ENCODE data around the gene PARN. TPM values are rescaled to one million over a fixed set of nuclear protein-coding genes. Genes with fewer than 3 reads are reported as not detected.
"Not testable (repeated sequence)": the region's sequence is repeated elsewhere in the genome, so short reads cannot be mapped to it uniquely, and the experiment has no call there.

The PARN gene
- total RNA-seq, 1 experiment from 2014 or later, result 42.5 TPM

- ChIA-PET RAD21 (ENCODE audit: low non-redundant PET in 1 of 2, low total read pairs in 2 of 2, uncharacterized antibody in 2 of 2, unreplicated experiment in 2 of 2) (no interaction called here), POLR2A (no interaction called here), CTCF (no interaction called here)
- H4K20me1 ChIP-seq (ENCODE audit: insufficient read depth), result no peaks in the 10 kb centered on the region
- ATAC-seq (peak; percentile 88), DNase-seq (ENCODE audit: low read depth, low spot score) (no peak)
- peak overlapping the region; percentile 45 for H2AFZ ChIP-seq (ENCODE audit: low read depth, low read length, poor library complexity, severe bottlenecking)
- no peak overlapping the region for H3K4me2 ChIP-seq (ENCODE audit: low read length)
- no peaks in the 10 kb centered on the region for H3K36me3 ChIP-seq (ENCODE audit: control insufficient read depth in 1 of 2, insufficient read depth in 2 of 2, low read length in 2 of 2)
- no peaks in the 10 kb centered on the region for H3K27me3 ChIP-seq (ENCODE audit: insufficient read depth, low read length)
- H3K4me3 ChIP-seq (replicated peaks in 1 of 2; ENCODE audit: low read depth in 1 of 2, low read length in 2 of 2), result no peak overlapping the region
- peaks cover 27 to 49% of the 10 kb centered on the region in 2 experiments for H3K4me1 ChIP-seq (ENCODE audit: control insufficient read depth in 1 of 2, insufficient read depth in 2 of 2, low read length in 2 of 2)
- no peak overlapping the region for H3K9ac ChIP-seq (ENCODE audit: low read length)
- H3K9me3 ChIP-seq (ENCODE audit: control insufficient read depth in 1 of 2, insufficient read depth in 1 of 2, low read depth in 1 of 2, low read length in 2 of 2), result no peaks in the 10 kb centered on the region
- no TSS peak for BruUV-seq (replicated peaks)
- TF ChIP-seq EZH2phosphoT487 (IDR thresholded peaks at IDR 0.05; ENCODE audit: borderline replicate concordance) (no peak), POLR2A (IDR thresholded peaks at IDR 0.05; ENCODE audit: borderline replicate concordance, extremely low read depth, insufficient read depth, insufficient read length) (no peak)
- intact Hi-C loops (cut with micrococcal nuclease), result no loop called here
- H3K79me2 ChIP-seq (ENCODE audit: insufficient read depth, low read length), result no peaks in the 10 kb centered on the region
- no peaks in the 10 kb centered on the region for H3K9me2 ChIP-seq (ENCODE audit: insufficient read depth)
- H3K27ac ChIP-seq (ENCODE audit: low read depth, low read length), result no peak overlapping the region
These were observed 224.2 kb downstream of the PARN start for GRCh38 chr16:14405611-14406537.

DNA sequence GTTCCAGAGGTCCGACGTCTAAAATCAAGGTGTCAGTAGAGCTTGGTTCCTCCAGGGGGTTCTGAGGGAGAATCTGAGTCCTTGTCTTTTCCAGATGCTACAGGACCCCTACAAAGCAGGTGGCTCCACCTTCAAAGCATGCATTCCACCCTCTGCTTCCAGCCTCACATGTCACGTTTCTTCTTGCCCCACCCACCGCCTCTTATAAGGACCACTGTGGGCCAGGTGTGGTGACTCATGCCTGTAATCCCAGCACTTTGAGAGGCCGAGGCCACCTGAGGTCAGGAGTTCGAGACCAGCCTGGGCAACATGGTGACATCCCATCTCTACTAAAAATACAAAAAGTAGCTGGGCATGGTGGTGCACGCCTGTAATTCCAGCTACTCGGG, 227.1 kb downstream of the PARN start:
- POLR2A ChIA-PET; H3K9me2 ChIP-seq (ENCODE audit: insufficient read depth); H4K20me1 ChIP-seq (ENCODE audit: insufficient read depth); intact Hi-C loops (cut with micrococcal nuclease); H2AFZ ChIP-seq (ENCODE audit: low read depth, low read length, poor library complexity, severe bottlenecking); DNase-seq (ENCODE audit: low read depth, low spot score); H3K27me3 ChIP-seq (ENCODE audit: insufficient read depth, low read length); H3K27ac ChIP-seq (ENCODE audit: low read depth, low read length); CTCF ChIA-PET; H3K4me3 ChIP-seq (replicated peaks in 1 of 2; ENCODE audit: low read depth in 1 of 2, low read length in 2 of 2); ATAC-seq; H3K36me3 ChIP-seq (ENCODE audit: control insufficient read depth in 1 of 2, insufficient read depth in 2 of 2, low read length in 2 of 2); H3K9me3 ChIP-seq (ENCODE audit: control insufficient read depth in 1 of 2, insufficient read depth in 1 of 2, low read depth in 1 of 2, low read length in 2 of 2); H3K9ac ChIP-seq (ENCODE audit: low read length); H3K79me2 ChIP-seq (ENCODE audit: insufficient read depth, low read length); BruUV-seq (replicated peaks): not testable (repeated sequence)
- RAD21 ChIA-PET (ENCODE audit: low non-redundant PET in 1 of 2, low total read pairs in 2 of 2, uncharacterized antibody in 2 of 2, unreplicated experiment in 2 of 2), result interaction anchor here in 1 of 2 experiments (0.7 kb wide), 1 partner anchor 32 kb away, joined by 8 read pairs; no protein-coding TSS in a partner anchor
- Histone ChIP-seq H3K4me2 (ENCODE audit: low read length) (peak overlapping the region; percentile 43), H3K4me1 (ENCODE audit: control insufficient read depth in 1 of 2, insufficient read depth in 2 of 2, low read length in 2 of 2) (peaks cover 42 to 68% of the 10 kb centered on the region in 2 experiments)
- TF ChIP-seq TCF7L2 (IDR thresholded peaks at IDR 0.05; ENCODE audit: borderline replicate concordance, extremely low read depth, insufficient read depth, insufficient read length), result peak; percentile 28

DNA sequence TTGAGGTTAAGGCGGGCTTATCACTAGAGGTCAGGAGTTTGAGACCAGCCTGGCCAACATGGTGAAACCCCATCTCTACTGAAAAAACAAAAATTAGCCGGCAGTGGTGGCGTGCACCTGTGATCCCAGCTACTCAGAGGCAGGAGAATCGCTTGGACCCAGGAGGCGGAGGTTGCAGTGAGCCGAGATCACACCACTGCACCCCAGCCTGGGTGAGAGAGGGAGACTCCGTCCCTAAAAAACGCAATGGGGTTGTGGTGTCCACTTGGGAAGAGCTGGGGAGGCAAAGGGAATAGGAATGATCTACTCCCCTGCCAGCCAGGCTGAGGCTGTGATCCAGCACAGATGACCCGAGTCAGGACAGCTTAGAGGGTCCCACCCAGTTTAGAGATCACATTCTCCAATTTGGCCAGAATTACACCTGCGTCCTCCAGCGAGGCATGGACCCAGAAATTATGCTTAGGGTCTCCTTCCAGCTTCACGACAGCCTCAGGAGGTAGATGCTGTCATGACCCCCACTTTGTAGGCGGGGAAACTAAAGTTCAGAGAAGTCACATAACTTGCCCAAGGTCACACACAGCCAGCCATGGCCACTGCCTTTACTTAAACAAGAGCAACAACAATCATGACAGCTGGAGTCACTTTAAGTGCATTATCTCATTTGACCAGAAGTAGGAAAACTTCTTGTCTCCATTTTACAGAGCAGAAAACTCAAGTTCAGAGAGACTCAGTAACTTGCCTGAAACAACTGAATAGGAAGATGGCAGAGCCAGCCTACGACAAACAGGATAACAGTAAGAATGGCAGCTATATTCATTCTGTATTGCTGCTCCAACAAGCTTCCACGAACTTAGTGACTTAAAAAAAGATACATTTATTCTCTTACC, 227.7 kb downstream of the PARN start:
- H3K27me3 ChIP-seq (ENCODE audit: insufficient read depth, low read length); DNase-seq (ENCODE audit: low read depth, low spot score); H3K9ac ChIP-seq (ENCODE audit: low read length); H4K20me1 ChIP-seq (ENCODE audit: insufficient read depth); BruUV-seq (replicated peaks); H3K9me2 ChIP-seq (ENCODE audit: insufficient read depth); ATAC-seq; H3K4me3 ChIP-seq (replicated peaks in 1 of 2; ENCODE audit: low read depth in 1 of 2, low read length in 2 of 2); CTCF ChIA-PET; H3K79me2 ChIP-seq (ENCODE audit: insufficient read depth, low read length); H3K27ac ChIP-seq (ENCODE audit: low read depth, low read length); POLR2A ChIA-PET; H3K9me3 ChIP-seq (ENCODE audit: control insufficient read depth in 1 of 2, insufficient read depth in 1 of 2, low read depth in 1 of 2, low read length in 2 of 2); intact Hi-C loops (cut with micrococcal nuclease); H2AFZ ChIP-seq (ENCODE audit: low read depth, low read length, poor library complexity, severe bottlenecking); H3K36me3 ChIP-seq (ENCODE audit: control insufficient read depth in 1 of 2, insufficient read depth in 2 of 2, low read length in 2 of 2): not testable (repeated sequence)
- Histone ChIP-seq H3K4me2 (ENCODE audit: low read length) (peak overlapping the region; percentile 43), H3K4me1 (ENCODE audit: control insufficient read depth in 1 of 2, insufficient read depth in 2 of 2, low read length in 2 of 2) (peaks cover 45 to 72% of the 10 kb centered on the region in 2 experiments)
- RAD21 ChIA-PET (ENCODE audit: low non-redundant PET in 1 of 2, low total read pairs in 2 of 2, uncharacterized antibody in 2 of 2, unreplicated experiment in 2 of 2), result interaction anchor here in 1 of 2 experiments (0.7 kb wide), 1 partner anchor 31 kb away, joined by 8 read pairs; no protein-coding TSS in a partner anchor

DNA sequence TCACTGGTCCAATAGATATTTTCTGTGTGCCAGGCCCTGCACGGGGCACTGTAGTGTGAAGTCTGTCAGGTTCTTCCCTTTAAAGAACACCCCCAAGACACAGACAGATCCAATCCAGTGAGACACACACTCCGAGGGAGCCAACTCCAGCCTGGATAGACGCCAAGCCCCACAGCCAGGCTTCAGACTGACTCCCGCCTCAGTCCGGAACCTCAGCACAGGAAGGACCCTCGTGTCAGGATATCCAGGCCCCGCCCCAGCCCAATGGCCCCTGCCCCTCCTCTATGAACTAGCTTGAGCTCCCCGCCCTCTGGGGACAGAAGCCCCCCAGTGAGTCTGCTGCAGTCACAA, 228.4 kb downstream of the PARN start:
- intact Hi-C loops (cut with micrococcal nuclease); H3K79me2 ChIP-seq (ENCODE audit: insufficient read depth, low read length); H3K27me3 ChIP-seq (ENCODE audit: insufficient read depth, low read length); H3K4me2 ChIP-seq (ENCODE audit: low read length); BruUV-seq (replicated peaks); H3K9me2 ChIP-seq (ENCODE audit: insufficient read depth); H3K9ac ChIP-seq (ENCODE audit: low read length); H4K20me1 ChIP-seq (ENCODE audit: insufficient read depth); H3K4me3 ChIP-seq (replicated peaks in 1 of 2; ENCODE audit: low read depth in 1 of 2, low read length in 2 of 2); H3K27ac ChIP-seq (ENCODE audit: low read depth, low read length); POLR2A ChIA-PET; ATAC-seq; CTCF ChIA-PET; RAD21 ChIA-PET (ENCODE audit: low non-redundant PET in 1 of 2, low total read pairs in 2 of 2, uncharacterized antibody in 2 of 2, unreplicated experiment in 2 of 2); H3K36me3 ChIP-seq (ENCODE audit: control insufficient read depth in 1 of 2, insufficient read depth in 2 of 2, low read length in 2 of 2); DNase-seq (ENCODE audit: low read depth, low spot score); H2AFZ ChIP-seq (ENCODE audit: low read depth, low read length, poor library complexity, severe bottlenecking); H3K9me3 ChIP-seq (ENCODE audit: control insufficient read depth in 1 of 2, insufficient read depth in 1 of 2, low read depth in 1 of 2, low read length in 2 of 2): not testable (repeated sequence)
- H3K4me1 ChIP-seq (ENCODE audit: control insufficient read depth in 1 of 2, insufficient read depth in 2 of 2, low read length in 2 of 2), result peaks cover 46 to 77% of the 10 kb centered on the region in 2 experiments
